Measurements from ENCODE around the gene RASSF9. TPM values are rescaled to one million over a fixed set of nuclear protein-coding genes. Genes with fewer than 3 reads are reported as not detected.

The RASSF9 gene
- total RNA-seq, 1 donor from 2014 or later = 10.9 TPM

Other genes starting within 250 kb of the RASSF9 start
- gene NTS, start 37.9 kb upstream of the RASSF9 start, total RNA-seq = under 0.01 and 0.99 TPM in 2 replicates

All from lung microvascular endothelial cell (primary cell).